ENCODE results near the gene FAM78B.

DNA sequence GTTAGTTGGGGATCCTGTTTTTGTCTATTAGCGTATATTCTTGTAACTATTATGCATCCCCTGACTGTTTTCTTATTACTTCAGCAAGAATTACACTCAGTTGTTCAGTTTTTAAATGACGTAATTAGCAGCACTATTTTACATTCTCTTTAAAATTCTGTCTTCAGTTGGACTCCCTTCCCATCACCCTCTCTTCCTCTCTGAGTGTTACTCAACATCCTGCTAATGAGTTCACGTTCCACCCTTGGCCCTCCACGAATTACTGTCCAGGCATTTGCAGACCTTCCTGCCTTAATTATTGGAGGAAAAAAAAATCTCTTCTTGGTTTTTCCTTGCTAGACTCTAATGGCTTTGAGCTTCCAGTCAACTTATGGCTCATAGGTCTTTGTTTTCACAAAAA, 23.6 kb upstream of the FAM78B start:
- TF ChIP-seq, protein P1, sequence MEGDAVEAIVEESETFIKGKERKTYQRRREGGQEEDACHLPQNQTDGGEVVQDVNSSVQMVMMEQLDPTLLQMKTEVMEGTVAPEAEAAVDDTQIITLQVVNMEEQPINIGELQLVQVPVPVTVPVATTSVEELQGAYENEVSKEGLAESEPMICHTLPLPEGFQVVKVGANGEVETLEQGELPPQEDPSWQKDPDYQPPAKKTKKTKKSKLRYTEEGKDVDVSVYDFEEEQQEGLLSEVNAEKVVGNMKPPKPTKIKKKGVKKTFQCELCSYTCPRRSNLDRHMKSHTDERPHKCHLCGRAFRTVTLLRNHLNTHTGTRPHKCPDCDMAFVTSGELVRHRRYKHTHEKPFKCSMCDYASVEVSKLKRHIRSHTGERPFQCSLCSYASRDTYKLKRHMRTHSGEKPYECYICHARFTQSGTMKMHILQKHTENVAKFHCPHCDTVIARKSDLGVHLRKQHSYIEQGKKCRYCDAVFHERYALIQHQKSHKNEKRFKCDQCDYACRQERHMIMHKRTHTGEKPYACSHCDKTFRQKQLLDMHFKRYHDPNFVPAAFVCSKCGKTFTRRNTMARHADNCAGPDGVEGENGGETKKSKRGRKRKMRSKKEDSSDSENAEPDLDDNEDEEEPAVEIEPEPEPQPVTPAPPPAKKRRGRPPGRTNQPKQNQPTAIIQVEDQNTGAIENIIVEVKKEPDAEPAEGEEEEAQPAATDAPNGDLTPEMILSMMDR (IDR thresholded peaks at IDR 0.05; ENCODE audit: low read length), result no peak
- no peak for TF ChIP-seq EZH2 (IDR thresholded peaks at IDR 0.05; ENCODE audit: borderline replicate concordance, low read length)

Data from OCI-LY1 (cell line).